Rectal smooth muscle tissue (tissue), 1 donor: ENCODE results near the gene COL4A1.

Source experiments
- H3K27ac ChIP-seq: one replicate; pipeline ENCODE4 v1.7.0; 2013; ENCODE audit warnings: low read depth, low read length, inconsistent platforms
- H3K27me3 ChIP-seq: one replicate; pipeline ENCODE4 v1.7.0; 2013; ENCODE audit warnings: low read length; ENCODE audit not compliant: control insufficient read depth, insufficient read depth
- H3K36me3 ChIP-seq: one replicate; pipeline ENCODE4 v1.7.0; 2013; ENCODE audit warnings: low read length; ENCODE audit not compliant: control insufficient read depth, insufficient read depth
- H3K4me1 ChIP-seq: one replicate; pipeline ENCODE4 v1.7.0; 2013; ENCODE audit warnings: low read length; ENCODE audit not compliant: control insufficient read depth, insufficient read depth
- H3K4me3 ChIP-seq: one replicate; pipeline ENCODE4 v1.7.0; 2013; ENCODE audit warnings: low read length
- H3K9ac ChIP-seq: one replicate; pipeline ENCODE4 v1.7.0; 2013; ENCODE audit warnings: low read length

Gene COL4A1

GRCh38 chr13:110236831-110237261 lies 70.1 kb downstream of the COL4A1 start:
- no peaks in the 10 kb centered on the region for H3K36me3 ChIP-seq
- H3K4me1 ChIP-seq, result peaks cover 41% of the 10 kb centered on the region
- H3K27ac ChIP-seq, result peak overlapping the region; percentile 83
- no peaks in the 10 kb centered on the region for H3K27me3 ChIP-seq
- no peak overlapping the region for H3K4me3 ChIP-seq
- H3K9ac ChIP-seq, result no peak overlapping the region

- H3K27ac ChIP-seq, result peak overlapping the region; percentile 83
- H3K4me3 ChIP-seq, result no peak overlapping the region
- peaks cover 41% of the 10 kb centered on the region for H3K4me1 ChIP-seq
- no peak overlapping the region for H3K9ac ChIP-seq
- H3K27me3 ChIP-seq, result no peaks in the 10 kb centered on the region
- H3K36me3 ChIP-seq, result no peaks in the 10 kb centered on the region
These were observed 70.5 kb downstream of the COL4A1 start for GRCh38 chr13:110236431-110236830.

GRCh38 chr13:110234532-110234931 lies 72.4 kb downstream of the COL4A1 start:
- no peaks in the 10 kb centered on the region for H3K27me3 ChIP-seq
- H3K4me3 ChIP-seq, result no peak overlapping the region
- peak overlapping the region; percentile 11 for H3K27ac ChIP-seq
- H3K36me3 ChIP-seq, result no peaks in the 10 kb centered on the region
- H3K9ac ChIP-seq, result no peak overlapping the region
- H3K4me1 ChIP-seq, result peaks cover 41% of the 10 kb centered on the region

GRCh38 chr13:110233951-110234280 lies 73.0 kb downstream of the COL4A1 start:
- H3K27ac ChIP-seq, result peak overlapping the region; percentile 51
- no peak overlapping the region for H3K9ac ChIP-seq
- no peaks in the 10 kb centered on the region for H3K36me3 ChIP-seq
- H3K4me3 ChIP-seq, result no peak overlapping the region
- peaks cover 38% of the 10 kb centered on the region for H3K4me1 ChIP-seq
- no peaks in the 10 kb centered on the region for H3K27me3 ChIP-seq

- Histone ChIP-seq H3K9ac (no peak overlapping the region), H3K36me3 (no peaks in the 10 kb centered on the region), H3K27me3 (no peaks in the 10 kb centered on the region), H3K4me1 (peaks cover 33% of the 10 kb centered on the region), H3K4me3 (peak overlapping the region; percentile 23), H3K27ac (peak overlapping the region; percentile 51)
These were observed 73.6 kb downstream of the COL4A1 start for GRCh38 chr13:110233181-110233950.

GRCh38 chr13:110232756-110233155 lies 74.2 kb downstream of the COL4A1 start:
- Histone ChIP-seq H3K27ac (peak overlapping the region; percentile 28), H3K4me1 (peaks cover 27% of the 10 kb centered on the region), H3K36me3 (no peaks in the 10 kb centered on the region), H3K4me3 (peak overlapping the region; percentile 4), H3K27me3 (no peaks in the 10 kb centered on the region), H3K9ac (no peak overlapping the region)

GRCh38 chr13:110232142-110232541 lies 74.8 kb downstream of the COL4A1 start:
- no peaks in the 10 kb centered on the region for H3K36me3 ChIP-seq
- no peak overlapping the region for H3K4me3 ChIP-seq
- H3K27ac ChIP-seq, result no peak overlapping the region
- H3K9ac ChIP-seq, result no peak overlapping the region
- H3K27me3 ChIP-seq, result no peaks in the 10 kb centered on the region
- H3K4me1 ChIP-seq, result peaks cover 24% of the 10 kb centered on the region

GRCh38 chr13:110231348-110232047 lies 75.5 kb downstream of the COL4A1 start:
- Histone ChIP-seq H3K27me3 (no peaks in the 10 kb centered on the region), H3K27ac (no peak overlapping the region), H3K9ac (no peak overlapping the region)

GRCh38 chr13:110230661-110231347 lies 76.2 kb downstream of the COL4A1 start:
- Histone ChIP-seq H3K9ac (no peak overlapping the region), H3K36me3 (no peaks in the 10 kb centered on the region), H3K27ac (no peak overlapping the region), H3K4me3 (no peak overlapping the region), H3K27me3 (no peaks in the 10 kb centered on the region), H3K4me1 (peaks cover 19% of the 10 kb centered on the region)

More at GRCh38 chr13:110231348-110232047, 75.5 kb downstream of the COL4A1 start:
- H3K36me3 ChIP-seq, result no peaks in the 10 kb centered on the region
- H3K4me1 ChIP-seq, result peaks cover 17% of the 10 kb centered on the region
- H3K4me3 ChIP-seq, result no peak overlapping the region

GRCh38 chr13:110229905-110230563 lies 76.9 kb downstream of the COL4A1 start:
- no peak overlapping the region for H3K27ac ChIP-seq
- peaks cover 21% of the 10 kb centered on the region for H3K4me1 ChIP-seq

GRCh38 chr13:110228936-110229904 lies 77.7 kb downstream of the COL4A1 start:
- no peak overlapping the region for H3K4me3 ChIP-seq
- no peaks in the 10 kb centered on the region for H3K36me3 ChIP-seq
- H3K9ac ChIP-seq, result no peak overlapping the region
- peaks cover 21% of the 10 kb centered on the region for H3K4me1 ChIP-seq
- no peaks in the 10 kb centered on the region for H3K27me3 ChIP-seq
- H3K27ac ChIP-seq, result peak overlapping the region; percentile 12

More at GRCh38 chr13:110229905-110230563, 76.9 kb downstream of the COL4A1 start:
- no peaks in the 10 kb centered on the region for H3K27me3 ChIP-seq
- H3K36me3 ChIP-seq, result no peaks in the 10 kb centered on the region
- no peak overlapping the region for H3K4me3 ChIP-seq
- H3K9ac ChIP-seq, result no peak overlapping the region
